ENCODE measurements around the gene AP1S1.
A peak's percentile ranks its signal among the peaks of the same experiment; 100 is the strongest.
"Not testable (repeated sequence)": the region's sequence is repeated elsewhere in the genome, so short reads cannot be mapped to it uniquely, and the experiment has no call there.

Gene AP1S1

GRCh38 chr7:101200504-101200861 lies 46.2 kb downstream of the AP1S1 start:
- FAIRE-seq (no peak), DNase-seq (ENCODE audit: insufficient read length) (no peak)
- no peak for TF ChIP-seq POLR2AphosphoS5 (IDR thresholded peaks at IDR 0.05; ENCODE audit: low read depth, low read length)
- no peak for TF ChIP-seq TAF1 (IDR thresholded peaks at IDR 0.05; ENCODE audit: borderline replicate concordance, low read depth, low read length)
- TF ChIP-seq POLR2A (IDR thresholded peaks at IDR 0.05; ENCODE audit: low read depth, low read length) = no peak

GRCh38 chr7:101200862-101201599 lies 46.8 kb downstream of the AP1S1 start, which contains the start of gene MOGAT3:
Gene MOGAT3, minus strand, starts transcription at chr7:101201036. Its CDS starts 182 bp downstream, at chr7:101200854.
- FAIRE-seq (no peak), DNase-seq (ENCODE audit: insufficient read length) (no peak)
- no peak for TF ChIP-seq POLR2AphosphoS5 (IDR thresholded peaks at IDR 0.05; ENCODE audit: low read depth, low read length)
- no peak for TF ChIP-seq TAF1 (IDR thresholded peaks at IDR 0.05; ENCODE audit: borderline replicate concordance, low read depth, low read length)
- TF ChIP-seq POLR2A (IDR thresholded peaks at IDR 0.05; ENCODE audit: low read depth, low read length) = no peak

DNA sequence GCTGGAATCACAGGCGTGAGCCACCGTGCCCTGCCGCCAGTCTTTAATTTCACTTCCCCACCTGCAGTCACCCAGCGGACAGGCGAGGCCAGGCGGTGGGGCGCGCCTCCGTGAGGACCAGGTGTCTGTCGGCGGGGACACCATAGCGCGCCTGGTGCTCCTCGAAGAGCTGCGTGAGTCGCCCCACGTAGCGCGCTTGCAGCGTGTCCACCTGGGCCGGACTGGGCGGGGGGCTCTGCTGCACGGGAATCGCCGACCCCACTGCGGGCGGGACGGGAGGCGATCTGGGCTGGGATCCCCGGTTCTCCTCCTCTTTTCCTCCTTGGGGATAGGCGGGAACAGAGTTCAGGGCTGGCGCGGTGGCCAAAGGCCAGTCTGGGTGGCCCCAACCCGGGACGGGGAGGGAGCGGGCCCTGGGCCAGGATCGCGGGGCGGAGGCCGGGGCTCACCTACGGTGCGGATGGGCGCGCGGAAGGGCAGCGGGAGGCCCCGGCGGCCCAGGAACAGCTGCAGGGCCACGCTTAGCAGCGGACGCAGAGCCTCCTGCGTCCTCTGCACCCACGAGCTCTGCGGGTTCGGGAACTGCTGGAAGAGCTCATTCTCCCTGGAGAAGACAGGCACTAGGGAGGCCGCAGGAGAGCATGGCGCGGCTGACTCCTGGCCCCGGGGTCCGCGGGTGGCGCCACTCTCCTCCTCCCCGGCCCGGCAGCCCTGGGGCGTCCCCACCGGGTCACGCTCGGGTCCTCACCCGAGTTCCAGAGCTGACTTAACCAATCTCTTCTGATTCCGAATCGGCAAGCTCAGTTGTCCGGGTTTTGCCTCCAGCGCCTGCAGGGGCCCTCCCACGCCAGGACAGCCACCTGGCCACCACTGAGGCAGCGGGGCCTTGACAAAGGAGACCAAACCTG lies 47.7 kb downstream of the AP1S1 start:
- DNase-seq (ENCODE audit: insufficient read length) (no peak), FAIRE-seq (no peak)
- TF ChIP-seq POLR2AphosphoS5 (IDR thresholded peaks at IDR 0.05; ENCODE audit: low read depth, low read length) (no peak), TAF1 (IDR thresholded peaks at IDR 0.05; ENCODE audit: borderline replicate concordance, low read depth, low read length) (no peak), POLR2A (IDR thresholded peaks at IDR 0.05; ENCODE audit: low read depth, low read length) (no peak)

DNA sequence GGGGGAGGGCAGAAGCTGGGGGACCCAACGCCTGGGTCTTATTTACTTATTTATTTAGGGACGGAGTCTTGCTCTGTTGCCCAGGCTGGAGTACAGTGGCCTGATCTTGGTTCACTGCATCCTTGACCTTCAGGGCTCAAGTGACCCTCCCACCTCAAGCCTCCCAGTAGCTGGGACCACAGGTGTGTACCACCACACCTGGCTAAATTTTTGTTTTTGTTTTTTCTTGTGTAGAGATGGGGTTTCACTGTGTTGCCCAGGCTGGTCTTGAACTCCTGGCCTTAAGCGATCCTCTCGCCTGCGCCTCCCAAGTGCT lies 48.3 kb downstream of the AP1S1 start:
- TF ChIP-seq POLR2AphosphoS5 (IDR thresholded peaks at IDR 0.05; ENCODE audit: low read depth, low read length) (no peak), TAF1 (IDR thresholded peaks at IDR 0.05; ENCODE audit: borderline replicate concordance, low read depth, low read length) (no peak), POLR2A (IDR thresholded peaks at IDR 0.05; ENCODE audit: low read depth, low read length) (no peak)
- DNase-seq (ENCODE audit: insufficient read length) = no peak
- no peak for FAIRE-seq

DNA sequence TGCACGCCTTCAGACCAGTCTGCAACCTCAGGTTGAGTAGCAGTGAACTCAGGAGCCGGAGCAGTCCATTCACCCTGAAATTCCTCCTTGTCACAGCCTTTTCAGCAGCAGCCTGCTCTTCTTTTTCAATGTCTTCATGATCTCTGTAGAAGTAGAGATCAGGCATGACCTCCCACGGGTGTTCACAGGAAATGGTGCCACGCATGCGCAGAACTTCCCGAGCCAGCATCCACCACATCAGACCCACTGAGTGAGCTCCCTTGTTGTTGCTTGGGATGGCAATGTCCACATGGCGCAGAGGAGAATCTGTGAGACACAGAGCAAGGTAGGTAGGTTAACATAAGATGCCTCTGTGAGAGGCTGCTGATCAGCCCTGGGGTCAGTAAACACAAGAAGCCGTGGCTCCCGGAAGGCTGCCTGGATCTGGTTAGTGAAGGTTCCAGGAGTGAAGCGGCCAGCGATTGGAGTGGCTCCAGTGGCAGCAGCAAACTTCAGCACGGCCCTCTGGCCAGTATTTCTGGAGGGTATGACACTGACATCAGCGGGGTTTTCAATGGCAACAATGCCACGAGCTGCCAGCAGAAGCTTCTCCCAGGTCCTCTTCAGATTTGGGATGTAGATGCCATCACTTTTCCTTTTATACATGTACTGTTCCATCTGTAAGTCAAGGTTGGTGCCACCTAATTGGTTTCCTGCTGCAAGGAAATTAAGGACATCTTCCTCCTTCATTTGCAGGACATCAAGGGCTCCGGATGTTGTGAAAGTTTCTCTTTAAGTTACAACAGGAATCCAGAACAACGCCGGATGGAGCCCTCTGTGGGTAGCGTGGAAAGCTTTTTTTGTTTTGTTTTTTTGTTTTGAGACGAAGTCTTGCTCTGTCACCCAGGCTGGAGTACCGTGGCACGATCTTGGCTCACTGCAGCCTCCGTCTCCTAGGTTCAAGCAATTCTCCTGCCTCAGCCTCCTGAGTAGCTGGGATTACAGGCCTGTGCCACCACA lies 49.8 kb downstream of the AP1S1 start:
- DNase-seq (ENCODE audit: insufficient read length) = not testable (repeated sequence)
- peak; percentile 77 for FAIRE-seq

DNA sequence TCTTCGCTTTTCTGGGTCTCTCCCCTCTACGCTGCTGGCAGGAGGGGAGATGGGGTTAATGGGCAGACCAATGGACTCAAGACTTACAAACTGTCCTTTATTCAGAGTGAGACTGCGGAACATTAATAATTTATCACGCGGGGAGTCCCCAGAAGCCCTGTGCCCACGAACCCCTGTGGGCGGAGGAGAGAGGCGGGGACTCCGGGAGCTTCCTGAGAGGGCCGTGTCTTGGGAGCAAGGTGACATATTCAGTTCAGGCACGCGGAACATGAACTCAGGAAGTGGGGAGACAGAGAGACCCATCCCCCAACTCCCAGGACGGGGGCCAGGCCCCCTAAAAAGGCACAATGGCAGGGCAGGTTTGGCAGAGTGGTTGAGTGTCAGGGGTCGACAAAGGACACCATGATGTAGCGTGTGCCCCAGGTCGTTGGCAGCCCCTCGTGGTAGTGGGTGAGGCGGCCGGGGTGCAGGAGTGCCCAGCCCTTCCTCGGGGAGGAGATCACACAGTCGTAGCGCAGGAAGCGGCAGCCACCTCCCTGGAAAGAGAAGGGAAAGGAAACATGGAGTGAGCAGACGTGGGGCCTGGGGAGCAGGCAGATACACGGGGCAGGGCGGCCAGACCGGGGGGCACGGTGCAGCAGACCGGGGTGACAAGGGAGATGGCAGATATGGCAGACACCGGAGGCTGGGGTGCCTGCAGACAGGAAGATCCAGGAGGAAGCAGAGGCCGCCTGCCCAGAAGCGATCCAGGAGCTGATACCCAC lies 51.8 kb downstream of the AP1S1 start:
- no peak for DNase-seq (ENCODE audit: insufficient read length)
- no peak for FAIRE-seq
- no peak for TF ChIP-seq POLR2AphosphoS5 (IDR thresholded peaks at IDR 0.05; ENCODE audit: low read depth, low read length)
- TF ChIP-seq POLR2A (IDR thresholded peaks at IDR 0.05; ENCODE audit: low read depth, low read length) = no peak
- TF ChIP-seq TAF1 (IDR thresholded peaks at IDR 0.05; ENCODE audit: borderline replicate concordance, low read depth, low read length) = no peak

- TF ChIP-seq TAF1 (IDR thresholded peaks at IDR 0.05; ENCODE audit: borderline replicate concordance, low read depth, low read length) (no peak), POLR2A (IDR thresholded peaks at IDR 0.05; ENCODE audit: low read depth, low read length) (no peak), POLR2AphosphoS5 (IDR thresholded peaks at IDR 0.05; ENCODE audit: low read depth, low read length) (no peak)
- FAIRE-seq (peak; percentile 66), DNase-seq (ENCODE audit: insufficient read length) (no peak)
Measured at GRCh38 chr7:101206665-101207042, 52.4 kb downstream of the AP1S1 start.

GRCh38 chr7:101207459-101207858 lies 53.2 kb downstream of the AP1S1 start:
- FAIRE-seq (no peak), DNase-seq (ENCODE audit: insufficient read length) (no peak)
- TF ChIP-seq POLR2AphosphoS5 (IDR thresholded peaks at IDR 0.05; ENCODE audit: low read depth, low read length) (no peak), TAF1 (IDR thresholded peaks at IDR 0.05; ENCODE audit: borderline replicate concordance, low read depth, low read length) (no peak), POLR2A (IDR thresholded peaks at IDR 0.05; ENCODE audit: low read depth, low read length) (no peak)

GRCh38 chr7:101208794-101209193 lies 54.5 kb downstream of the AP1S1 start:
- TF ChIP-seq POLR2A (IDR thresholded peaks at IDR 0.05; ENCODE audit: low read depth, low read length) (no peak), TAF1 (IDR thresholded peaks at IDR 0.05; ENCODE audit: borderline replicate concordance, low read depth, low read length) (no peak), POLR2AphosphoS5 (IDR thresholded peaks at IDR 0.05; ENCODE audit: low read depth, low read length) (no peak)
- no peak for FAIRE-seq

GRCh38 chr7:101210143-101210542 lies 55.9 kb downstream of the AP1S1 start:
- FAIRE-seq (no peak), DNase-seq (ENCODE audit: insufficient read length) (no peak)
- TF ChIP-seq TAF1 (IDR thresholded peaks at IDR 0.05; ENCODE audit: borderline replicate concordance, low read depth, low read length) = no peak
- TF ChIP-seq POLR2AphosphoS5 (IDR thresholded peaks at IDR 0.05; ENCODE audit: low read depth, low read length) = no peak
- no peak for TF ChIP-seq POLR2A (IDR thresholded peaks at IDR 0.05; ENCODE audit: low read depth, low read length)

More at GRCh38 chr7:101208794-101209193, 54.5 kb downstream of the AP1S1 start:
- no peak for DNase-seq (ENCODE audit: insufficient read length)
